Measurements from ENCODE around the gene TMEM50B.
"Not testable (repeated sequence)": the region's sequence is repeated elsewhere in the genome, so short reads cannot be mapped to it uniquely, and the experiment has no call there.

Gene TMEM50B

DNA sequence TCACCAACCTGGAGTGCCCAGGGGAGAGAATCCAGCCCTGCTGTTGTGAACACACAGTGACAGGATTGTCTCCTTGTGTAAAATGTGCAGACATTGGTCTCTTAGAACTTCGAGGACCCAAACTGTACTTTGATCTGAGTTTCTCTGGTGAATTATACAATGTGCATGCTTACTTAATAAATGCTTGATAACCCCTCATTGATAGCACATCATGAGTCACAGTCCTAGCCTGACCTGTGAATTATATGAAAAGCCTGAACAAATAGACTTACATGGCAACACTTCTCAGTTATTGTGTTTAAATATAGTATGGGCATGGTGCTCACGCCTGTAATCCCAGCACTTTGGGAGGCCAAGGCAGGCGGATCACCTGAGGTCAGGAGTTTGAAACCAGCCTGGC is 53.9 kb downstream of the TMEM50B start:
- DNase-seq = no peak

GRCh38 chr21:33424214-33424613 is 55.6 kb downstream of the TMEM50B start:
- no peak for DNase-seq

DNA sequence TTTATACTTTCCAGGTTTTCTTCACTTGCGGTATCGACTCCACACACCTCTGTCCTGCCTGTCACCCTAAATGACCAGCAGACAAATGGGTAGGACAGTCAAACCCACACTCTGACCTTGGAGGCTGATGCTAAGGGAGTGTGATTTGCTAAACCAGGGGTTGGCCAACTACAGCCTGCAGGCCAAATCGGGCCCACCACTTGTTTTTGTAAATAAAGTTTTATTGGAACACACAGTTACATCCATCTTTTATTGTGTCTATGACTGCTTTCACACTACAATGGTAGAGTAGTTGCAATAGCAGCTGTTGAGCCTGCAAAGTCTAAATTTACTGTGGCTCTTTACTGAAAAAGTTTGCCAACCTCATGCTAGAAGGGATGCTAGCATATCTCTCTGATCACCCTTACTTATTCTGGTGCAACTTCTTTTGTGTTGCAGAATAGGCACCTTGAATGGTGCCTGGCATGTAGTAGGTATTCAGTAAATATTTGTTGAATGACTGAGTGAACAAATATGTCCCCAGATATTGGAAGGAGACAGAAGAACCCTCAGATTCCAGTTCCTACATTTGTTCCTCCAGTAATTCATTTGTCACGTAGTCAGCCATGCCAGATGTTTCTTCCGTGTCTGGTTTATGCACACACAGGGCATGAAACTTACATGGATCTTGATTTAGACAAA is 57.9 kb downstream of the TMEM50B start:
- no peak for DNase-seq

GRCh38 chr21:33419538-33420123 is 60.1 kb downstream of the TMEM50B start:
- DNase-seq = no peak

- no peak for DNase-seq
These were observed 61.1 kb downstream of the TMEM50B start for GRCh38 chr21:33418691-33419090.

DNA sequence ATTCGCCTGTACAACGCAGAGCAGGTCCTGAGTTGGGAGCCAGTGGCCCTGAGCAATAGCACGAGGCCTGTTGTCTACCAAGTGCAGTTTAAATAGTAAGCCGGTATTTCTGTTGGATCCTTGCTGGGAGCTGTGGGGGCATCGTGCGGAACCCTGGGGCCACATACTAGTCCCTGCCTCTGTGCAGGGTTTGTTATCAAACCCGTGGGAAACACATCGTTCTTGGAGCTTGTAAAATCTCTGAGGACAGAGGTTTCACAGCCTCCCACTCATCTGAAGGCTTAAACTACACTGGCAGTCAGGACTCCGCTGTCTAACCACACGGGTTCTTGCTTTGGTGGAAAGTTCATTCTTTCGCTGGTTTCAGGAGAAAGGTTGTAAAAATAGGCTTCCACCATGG is 64.8 kb downstream of the TMEM50B start:
- no peak for DNase-seq

GRCh38 chr21:33414068-33414467 is 65.7 kb downstream of the TMEM50B start:
- DNase-seq = no peak

- no peak for DNase-seq
These were observed 66.8 kb downstream of the TMEM50B start for GRCh38 chr21:33412832-33413519.

DNA sequence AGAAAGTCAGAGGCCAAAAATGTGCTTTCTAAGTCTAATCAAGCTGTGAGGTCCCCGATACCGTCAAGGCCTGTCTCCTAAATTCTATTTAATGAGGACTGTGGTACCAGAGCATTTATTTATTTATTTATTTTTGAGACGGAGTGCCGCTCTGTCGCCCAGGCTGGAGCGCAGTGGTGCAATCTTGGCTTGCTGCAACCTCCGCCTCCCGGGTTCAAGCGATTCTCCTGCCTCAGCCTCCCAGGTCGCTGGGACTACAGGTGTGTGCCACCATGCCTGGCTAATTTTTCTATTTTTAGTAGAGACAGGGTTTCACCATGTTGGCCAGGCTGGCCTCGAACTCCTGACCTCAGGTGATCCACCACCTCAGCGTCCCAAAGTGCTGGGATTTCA is 67.3 kb downstream of the TMEM50B start:
- not testable (repeated sequence) for DNase-seq

DNA sequence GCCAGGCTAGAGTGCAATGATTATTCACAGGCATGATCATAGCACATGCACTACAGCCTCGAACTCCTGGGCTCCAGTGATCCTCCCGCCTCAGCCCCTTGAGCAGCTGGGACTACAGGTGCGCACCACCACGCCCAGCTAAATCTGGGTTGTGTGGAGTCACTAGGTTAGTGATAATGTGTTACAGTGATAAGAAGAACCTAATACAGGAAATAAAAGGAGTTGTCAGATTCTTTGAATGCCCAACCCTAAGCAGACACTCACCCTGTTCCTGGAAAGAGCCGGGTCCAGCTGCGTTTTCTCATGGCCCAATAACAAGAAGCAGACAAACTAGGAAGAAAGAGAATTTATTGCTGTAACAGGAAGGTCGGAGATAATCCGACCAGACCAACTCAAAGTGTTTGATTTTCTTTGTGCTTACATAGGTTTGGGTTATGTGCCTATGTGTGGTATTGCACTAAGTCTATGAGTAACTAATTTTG is 67.8 kb downstream of the TMEM50B start:
- DNase-seq = no peak

- DNase-seq = no peak
These were observed 73.3 kb downstream of the TMEM50B start for GRCh38 chr21:33406493-33406892.

GRCh38 chr21:33403786-33404585 is 75.8 kb downstream of the TMEM50B start:
- peak in 1 of 2 donors; percentile 36 for DNase-seq

- DNase-seq = peak in 1 of 2 donors; percentile 46
These were observed 76.5 kb downstream of the TMEM50B start, which contains the start of gene IFNGR2 for GRCh38 chr21:33403128-33403785. Gene IFNGR2, plus strand, starts transcription at chr21:33403413. Its CDS starts 131 bp downstream, at chr21:33403544.

DNA sequence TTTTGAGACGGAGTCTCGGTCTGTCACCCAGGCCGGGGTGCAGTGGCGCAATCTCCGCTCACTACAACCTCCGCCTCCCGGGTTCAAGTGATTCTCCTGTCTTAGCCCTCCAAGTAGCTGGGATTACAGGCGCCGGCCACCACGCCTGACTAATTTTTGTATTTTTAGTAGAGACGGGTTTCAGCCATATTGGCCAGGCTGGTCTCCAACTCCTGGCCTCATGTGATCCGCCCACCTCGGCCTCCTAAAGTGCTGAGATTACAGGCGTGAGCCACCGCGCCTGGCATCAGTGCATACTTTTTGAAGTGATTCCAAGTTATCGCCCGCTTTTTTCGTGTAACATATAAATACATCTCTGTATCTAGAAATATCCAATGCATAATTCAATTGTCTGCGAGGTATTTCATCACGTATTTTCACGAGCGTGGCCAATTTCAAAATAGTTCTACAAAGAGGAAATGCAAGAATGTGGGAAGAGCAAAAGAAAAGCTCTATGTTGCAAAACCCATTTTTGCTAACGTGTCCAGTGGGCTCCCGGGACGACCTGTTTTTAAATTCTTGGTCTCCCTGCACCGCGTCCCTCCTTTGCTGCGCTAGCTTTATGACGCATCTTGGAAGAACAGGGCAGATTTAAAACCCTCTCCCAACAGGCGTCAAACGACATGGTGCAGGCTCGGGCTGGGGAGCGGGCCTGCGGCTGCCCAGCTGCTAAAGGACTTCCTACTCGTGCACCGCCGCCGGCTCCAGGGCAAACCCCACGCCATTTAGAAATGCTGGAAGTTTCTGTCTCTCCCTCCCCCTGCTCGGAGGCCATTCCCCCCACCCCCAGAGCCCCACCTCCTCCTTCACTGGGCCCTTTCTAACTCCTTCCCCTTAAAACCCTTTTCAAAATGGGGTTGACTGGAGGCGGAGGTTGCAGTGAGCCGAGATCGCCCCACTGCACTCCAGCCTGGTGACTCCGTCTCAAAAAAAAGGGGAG is 77.5 kb downstream of the TMEM50B start:
- DNase-seq = peak; percentile 47 to 57

DNA sequence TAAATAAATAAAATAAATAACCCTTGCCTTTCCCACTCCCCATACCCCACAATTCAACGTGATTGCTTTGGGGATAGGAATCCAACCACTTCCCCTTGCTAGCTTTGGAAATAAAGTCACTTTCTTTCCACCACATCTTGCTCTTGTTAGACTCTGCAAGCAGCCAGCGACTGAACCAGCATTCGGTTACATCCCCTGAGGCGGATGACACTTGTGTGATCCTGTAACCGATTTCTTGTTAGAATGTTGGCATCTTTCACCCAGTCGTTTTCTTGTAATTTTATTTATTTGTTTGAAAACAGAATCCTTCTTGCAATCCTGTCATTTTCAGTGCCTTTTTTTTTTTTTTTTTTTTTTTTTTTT is 78.2 kb downstream of the TMEM50B start:
- no peak for DNase-seq
